ENCODE measurements around the gene ANXA9. TPM values are rescaled to one million over a fixed set of nuclear protein-coding genes. Genes with fewer than 3 reads are reported as not detected.

Gene ANXA9
- total RNA-seq, 1 donor from 2014 or later, result under 0.01 TPM

GRCh38 chr1:150974580-150975478 is 7.3 kb upstream of the ANXA9 start, which contains the start of gene CERS2:
Gene CERS2 (minus strand): TSS chr1:150974835. CDS start chr1:150969090, 5,745 bp downstream.
- peak; percentile 80 to 86 for DNase-seq (ENCODE audit: low spot score in 2 of 2)
- FAIRE-seq, result no peak

DNA sequence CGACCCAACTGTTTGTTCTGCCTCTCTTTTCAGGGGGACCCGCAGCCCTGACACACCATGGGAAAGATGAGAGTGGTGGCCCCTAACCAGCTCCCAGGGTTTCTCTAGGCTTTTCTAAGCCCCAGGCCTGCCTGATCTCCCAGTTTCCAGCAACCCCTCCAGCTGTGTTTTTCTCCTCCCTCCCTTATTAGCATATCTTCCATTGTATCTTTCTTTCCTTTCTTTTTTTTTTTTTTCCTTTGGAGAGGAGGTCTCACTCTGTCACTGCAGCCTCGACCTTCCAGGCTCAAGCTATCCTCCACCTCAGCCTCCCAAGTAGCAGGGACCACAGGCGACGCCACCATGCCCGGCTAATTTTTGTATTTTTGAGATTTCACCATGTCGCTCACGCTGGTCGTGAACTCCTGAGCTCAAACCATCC is 5.7 kb upstream of the ANXA9 start:
- FAIRE-seq (no peak), DNase-seq (ENCODE audit: low spot score in 2 of 2) (no peak)

DNA sequence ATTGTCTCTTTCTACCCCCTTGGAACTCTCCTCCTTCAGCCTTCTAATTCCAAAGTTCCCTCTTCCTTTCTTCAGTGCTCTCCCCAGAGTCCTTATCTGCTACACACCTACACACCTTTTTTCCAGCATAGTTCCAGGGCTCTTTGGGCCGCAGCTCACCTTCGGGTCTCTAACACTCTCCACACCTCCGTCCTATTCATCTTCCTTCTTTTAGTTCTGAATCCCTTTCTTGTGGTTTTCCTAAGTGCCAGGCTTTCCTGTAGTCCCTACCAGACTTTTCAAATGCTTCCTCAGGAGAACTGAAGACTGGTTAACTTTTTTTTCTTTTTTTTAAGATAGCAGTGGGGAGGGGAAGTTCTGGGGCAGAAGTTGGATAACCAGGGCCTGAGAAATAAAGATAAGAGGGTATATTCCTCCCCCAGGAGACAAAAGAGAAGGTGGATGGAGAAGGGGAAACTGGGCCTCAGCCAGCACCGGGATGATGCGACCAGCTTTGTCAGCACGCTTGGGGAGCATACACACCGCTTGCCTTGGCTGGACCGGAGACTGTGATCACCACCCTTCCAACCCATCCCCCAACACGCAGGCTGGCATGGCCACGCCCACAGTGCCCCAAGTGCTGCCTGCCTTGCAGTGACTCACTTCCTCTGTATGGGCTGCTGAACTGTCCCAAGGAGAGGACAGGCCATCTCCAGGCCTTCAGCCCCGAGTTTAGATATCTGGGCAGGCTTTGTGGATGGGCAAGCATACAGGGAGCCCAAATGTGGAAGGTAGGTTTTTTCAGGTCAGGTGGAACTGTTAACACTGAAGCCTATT is 5.0 kb upstream of the ANXA9 start:
- FAIRE-seq (no peak), DNase-seq (ENCODE audit: low spot score in 2 of 2) (peak; percentile 69 to 72)

- DNase-seq (ENCODE audit: low spot score in 2 of 2) (peak; percentile 71 to 84), FAIRE-seq (peak; percentile 30)
Measured at GRCh38 chr1:150979092-150980056, 2.7 kb upstream of the ANXA9 start.

- DNase-seq (ENCODE audit: low spot score in 2 of 2), result no peak
- no peak for FAIRE-seq
Measured at GRCh38 chr1:150981177-150981804, 801 bp upstream of the ANXA9 start.

DNA sequence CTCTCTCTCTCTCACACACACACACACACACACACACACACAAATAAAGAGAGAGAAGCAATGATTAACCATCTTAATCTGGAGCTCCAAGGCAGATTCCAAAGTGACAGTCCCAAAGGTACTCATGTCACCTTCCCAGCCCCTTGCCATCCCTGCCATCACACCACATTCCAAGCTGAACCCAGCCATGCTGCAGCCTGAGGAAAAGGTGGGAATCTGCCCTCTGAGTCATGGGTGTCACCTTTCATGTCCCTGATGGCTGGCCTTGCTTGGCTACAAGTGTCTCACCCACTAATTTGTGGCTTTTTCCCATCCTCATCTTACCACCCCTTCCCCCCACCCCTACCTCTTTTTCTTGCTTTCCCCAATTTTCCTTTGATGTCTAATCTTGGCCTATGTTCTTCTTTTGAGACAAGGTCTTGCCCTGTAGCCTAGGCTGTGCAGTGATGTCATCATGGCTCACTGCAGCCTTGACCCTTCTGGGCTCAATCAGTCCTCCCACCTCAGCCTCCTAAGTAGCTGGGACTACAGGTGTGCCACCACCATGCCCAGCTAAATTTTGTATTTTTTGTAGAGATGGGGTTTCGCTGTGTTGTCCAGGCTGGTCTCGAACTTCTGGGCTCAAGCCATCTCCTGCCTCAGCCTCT is 3.2 kb downstream of the ANXA9 start:
- no peak for DNase-seq (ENCODE audit: low spot score in 2 of 2)
- FAIRE-seq, result no peak

GRCh38 chr1:150987924-150988323 is 5.8 kb downstream of the ANXA9 start:
- no peak for FAIRE-seq

GRCh38 chr1:150992626-150993025 is 10.5 kb downstream of the ANXA9 start:
- DNase-seq (ENCODE audit: low spot score in 2 of 2), result no peak
- FAIRE-seq, result no peak

More at GRCh38 chr1:150987924-150988323, 5.8 kb downstream of the ANXA9 start:
- DNase-seq (ENCODE audit: low spot score in 2 of 2), result no peak

- no peak for DNase-seq (ENCODE audit: low spot score in 2 of 2)
- no peak for FAIRE-seq
Measured at GRCh38 chr1:150994248-150994647, 12.2 kb downstream of the ANXA9 start.

GRCh38 chr1:150995460-150995859 is 13.4 kb downstream of the ANXA9 start:
- FAIRE-seq (no peak), DNase-seq (ENCODE audit: low spot score in 2 of 2) (no peak)

DNA sequence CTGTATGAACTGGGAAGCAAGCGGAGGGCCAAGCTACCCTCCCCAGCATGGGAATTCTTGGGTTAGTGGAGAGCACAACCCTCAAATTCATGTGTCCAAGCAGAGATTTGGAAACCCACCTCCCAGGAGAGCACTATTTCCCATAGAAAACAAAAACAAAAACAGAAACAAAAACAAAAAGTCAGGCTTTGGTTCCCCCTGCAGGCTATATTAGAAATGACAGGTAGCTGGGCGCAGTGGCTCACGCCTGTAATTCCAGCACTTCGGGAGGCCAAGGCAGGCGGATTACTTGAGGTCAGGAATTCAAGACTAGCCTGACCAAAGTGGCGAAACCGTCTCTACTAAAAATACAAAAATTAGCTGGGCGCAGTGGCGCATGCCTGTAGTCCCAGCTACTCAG is 13.8 kb downstream of the ANXA9 start:
- DNase-seq (ENCODE audit: low spot score in 2 of 2) (no peak), FAIRE-seq (no peak)

GRCh38 chr1:150997126-150997872 is 15.2 kb downstream of the ANXA9 start:
- FAIRE-seq, result no peak
- no peak for DNase-seq (ENCODE audit: low spot score in 2 of 2)

DNA sequence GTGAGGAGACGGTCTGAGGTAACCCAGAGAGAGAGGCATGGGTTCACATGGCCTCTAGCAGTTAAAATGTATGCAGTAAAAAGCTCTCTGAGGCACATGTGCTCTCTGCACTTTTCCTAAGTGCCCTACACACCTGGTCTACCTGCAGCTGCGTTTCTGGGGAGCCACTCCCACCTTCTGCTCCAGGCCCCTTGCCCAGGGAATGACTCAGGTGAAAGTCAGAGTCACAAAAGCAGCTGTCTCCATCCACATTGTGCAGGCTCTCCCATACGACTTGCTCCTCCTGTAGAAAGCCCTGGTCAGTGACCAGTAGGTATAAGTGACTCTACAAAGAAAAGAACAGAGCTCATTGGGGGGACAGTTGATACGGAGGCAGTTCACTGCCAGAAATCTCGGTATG is 15.9 kb downstream of the ANXA9 start:
- FAIRE-seq (no peak), DNase-seq (ENCODE audit: low spot score in 2 of 2) (no peak)

GRCh38 chr1:150999051-150999674 is 17.1 kb downstream of the ANXA9 start:
- DNase-seq (ENCODE audit: low spot score in 2 of 2), result no peak
- FAIRE-seq, result no peak

GRCh38 chr1:150999926-151000325 is 17.8 kb downstream of the ANXA9 start:
- FAIRE-seq, result no peak
- DNase-seq (ENCODE audit: low spot score in 2 of 2), result no peak

- FAIRE-seq (no peak), DNase-seq (ENCODE audit: low spot score in 2 of 2) (no peak)
Measured at GRCh38 chr1:151000408-151000807, 18.3 kb downstream of the ANXA9 start.

GRCh38 chr1:151001602-151002001 is 19.5 kb downstream of the ANXA9 start:
- FAIRE-seq, result no peak
- no peak for DNase-seq (ENCODE audit: low spot score in 2 of 2)

- DNase-seq (ENCODE audit: low spot score in 2 of 2), result no peak
- FAIRE-seq, result no peak
Measured at GRCh38 chr1:151002051-151002450, 20.0 kb downstream of the ANXA9 start.

All from frontal cortex (tissue), 4 donors.